ENCODE measurements around the gene AGPS. TPM values are rescaled to one million over a fixed set of nuclear protein-coding genes. Genes with fewer than 3 reads are reported as not detected.
A peak's percentile ranks its signal among the peaks of the same experiment; 100 is the strongest.

Gene AGPS
- total RNA-seq, 1 donor from 2014 or later: 80.7 TPM

GRCh38 chr2:177525351-177525924, 132.9 kb downstream of the AGPS start:
- DNase-seq (ENCODE audit: low spot score): no peak

GRCh38 chr2:177528351-177528933, 135.9 kb downstream of the AGPS start:
- DNase-seq (ENCODE audit: low spot score): no peak

GRCh38 chr2:177529166-177529565, 136.6 kb downstream of the AGPS start:
- DNase-seq (ENCODE audit: low spot score): no peak

GRCh38 chr2:177530561-177530960, 138.0 kb downstream of the AGPS start:
- DNase-seq (ENCODE audit: low spot score): peak; percentile 87

GRCh38 chr2:177531706-177532105, 139.1 kb downstream of the AGPS start:
- no peak for DNase-seq (ENCODE audit: low spot score)

GRCh38 chr2:177532567-177532966, 140.0 kb downstream of the AGPS start:
- no peak for DNase-seq (ENCODE audit: low spot score)

GRCh38 chr2:177533253-177533652, 140.7 kb downstream of the AGPS start:
- DNase-seq (ENCODE audit: low spot score): no peak

- no peak for DNase-seq (ENCODE audit: low spot score)
Observed at GRCh38 chr2:177535000-177535399, 142.4 kb downstream of the AGPS start.

GRCh38 chr2:177535958-177536504, 143.5 kb downstream of the AGPS start:
- DNase-seq (ENCODE audit: low spot score): no peak

GRCh38 chr2:177537213-177537612, 144.6 kb downstream of the AGPS start:
- no peak for DNase-seq (ENCODE audit: low spot score)

- no peak for DNase-seq (ENCODE audit: low spot score)
Observed at GRCh38 chr2:177537636-177538035, 145.1 kb downstream of the AGPS start.

GRCh38 chr2:177538323-177538722, 145.8 kb downstream of the AGPS start:
- DNase-seq (ENCODE audit: low spot score): no peak

- DNase-seq (ENCODE audit: low spot score): no peak
Observed at GRCh38 chr2:177540283-177540682, 147.7 kb downstream of the AGPS start.

GRCh38 chr2:177541258-177541991, 148.9 kb downstream of the AGPS start:
- no peak for DNase-seq (ENCODE audit: low spot score)

- no peak for DNase-seq (ENCODE audit: low spot score)
Observed at GRCh38 chr2:177542396-177542795, 149.8 kb downstream of the AGPS start.

GRCh38 chr2:177543007-177543760, 150.6 kb downstream of the AGPS start:
- DNase-seq (ENCODE audit: low spot score): peak; percentile 77

- no peak for DNase-seq (ENCODE audit: low spot score)
Observed at GRCh38 chr2:177545143-177545542, 152.6 kb downstream of the AGPS start.

GRCh38 chr2:177545981-177546585, 153.5 kb downstream of the AGPS start:
- no peak for DNase-seq (ENCODE audit: low spot score)

- no peak for DNase-seq (ENCODE audit: low spot score)
Observed at GRCh38 chr2:177547122-177547521, 154.5 kb downstream of the AGPS start.

- DNase-seq (ENCODE audit: low spot score): no peak
Observed at GRCh38 chr2:177547772-177548171, 155.2 kb downstream of the AGPS start.

GRCh38 chr2:177548636-177549035, 156.1 kb downstream of the AGPS start:
- DNase-seq (ENCODE audit: low spot score): no peak

- peak; percentile 43 for DNase-seq (ENCODE audit: low spot score)
Observed at GRCh38 chr2:177549171-177549570, 156.6 kb downstream of the AGPS start.
